Hematopoietic multipotent progenitor cell (in vitro differentiated cells): ENCODE measurements around the gene PRAMEF14. TPM values are rescaled to one million over a fixed set of nuclear protein-coding genes. Genes with fewer than 3 reads are reported as not detected.

Experiments
- total RNA-seq: library from RNA; depleted of rRNA; stranded (reverse); fragments of >200 nt; gene quantifications from one replicate; pipeline ENCODE4 v1.2.3, GENCODE V29; 2012

Gene PRAMEF14
- total RNA-seq, 1 donor: not detected

Other genes with a start within 250 kb of the PRAMEF14 start
- not detected for gene HNRNPCL2, start 230.3 kb downstream of the PRAMEF14 start, total RNA-seq
- not detected for gene PRAMEF26, start 191.1 kb downstream of the PRAMEF14 start, total RNA-seq
- not detected for gene HNRNPCL4, start 181.5 kb downstream of the PRAMEF14 start, total RNA-seq
- gene PRAMEF9, start 175.3 kb downstream of the PRAMEF14 start, total RNA-seq: not detected
- not detected for gene PRAMEF13, start 145.7 kb downstream of the PRAMEF14 start, total RNA-seq
- not detected for gene PRAMEF18, start 121.0 kb downstream of the PRAMEF14 start, total RNA-seq
- not detected for gene PRAMEF5, start 92.9 kb downstream of the PRAMEF14 start, total RNA-seq
- not detected for gene PRAMEF8, start 62.0 kb downstream of the PRAMEF14 start, total RNA-seq
- not detected for gene PRAMEF33, start 43.6 kb downstream of the PRAMEF14 start, total RNA-seq
- not detected for gene PRAMEF15, start 31.6 kb downstream of the PRAMEF14 start, total RNA-seq
- not detected for gene PRAMEF19, start 24.8 kb upstream of the PRAMEF14 start, total RNA-seq
- gene PRAMEF17, start 42.5 kb upstream of the PRAMEF14 start, total RNA-seq: not detected
- gene PRAMEF20, start 63.3 kb upstream of the PRAMEF14 start, total RNA-seq: not detected
- gene LRRC38, start 166.9 kb upstream of the PRAMEF14 start, total RNA-seq: 0.27 TPM
- not detected for gene PDPN, start 236.7 kb upstream of the PRAMEF14 start, total RNA-seq